ENCODE data around the gene SENP8. TPM values are rescaled to one million over a fixed set of nuclear protein-coding genes. Genes with fewer than 3 reads are reported as not detected.

Gene SENP8
- polyA plus RNA-seq, 1 donor = 6.8 TPM

GRCh38 chr15:72112116-72112515 lies 6.1 kb upstream of the SENP8 start:
- DNase-seq = peak; percentile 28

GRCh38 chr15:72112805-72113204 lies 5.4 kb upstream of the SENP8 start:
- no peak for DNase-seq

GRCh38 chr15:72113347-72114031 lies 4.7 kb upstream of the SENP8 start:
- DNase-seq = no peak

- peak; percentile 28 for DNase-seq
These were observed 1.3 kb upstream of the SENP8 start for GRCh38 chr15:72116731-72117485.

GRCh38 chr15:72117486-72118016 lies 652 bp upstream of the SENP8 start:
- peak; percentile 75 for DNase-seq

- DNase-seq = no peak
These were observed 6.0 kb downstream of the SENP8 start for GRCh38 chr15:72124218-72124617.

- no peak for DNase-seq
These were observed 9.6 kb downstream of the SENP8 start for GRCh38 chr15:72127724-72128322.

- DNase-seq = no peak
These were observed 10.2 kb downstream of the SENP8 start for GRCh38 chr15:72128359-72128758.

- no peak for DNase-seq
These were observed 12.1 kb downstream of the SENP8 start for GRCh38 chr15:72130272-72130671.

- DNase-seq = no peak
These were observed 13.7 kb downstream of the SENP8 start for GRCh38 chr15:72131922-72132321.

- no peak for DNase-seq
These were observed 15.0 kb downstream of the SENP8 start for GRCh38 chr15:72133211-72133610.

GRCh38 chr15:72135719-72136118 lies 17.5 kb downstream of the SENP8 start:
- DNase-seq = no peak

GRCh38 chr15:72136170-72137051 lies 18.2 kb downstream of the SENP8 start:
- DNase-seq = peak; percentile 47

- no peak for DNase-seq
These were observed 21.5 kb downstream of the SENP8 start for GRCh38 chr15:72139667-72140066.

- no peak for DNase-seq
These were observed 21.9 kb downstream of the SENP8 start for GRCh38 chr15:72140088-72140487.

GRCh38 chr15:72141171-72142084 lies 23.2 kb downstream of the SENP8 start:
- DNase-seq = no peak

GRCh38 chr15:72146221-72146620 lies 28.0 kb downstream of the SENP8 start:
- no peak for DNase-seq

GRCh38 chr15:72146934-72147333 lies 28.7 kb downstream of the SENP8 start:
- DNase-seq = no peak

- DNase-seq = no peak
These were observed 29.2 kb downstream of the SENP8 start for GRCh38 chr15:72147418-72147817.

GRCh38 chr15:72153269-72154000 lies 35.2 kb downstream of the SENP8 start:
- no peak for DNase-seq

All from left kidney (tissue), 2 donors.